ELF-1 (cell line): ENCODE results near the gene SPACDR.
"Not testable (repeated sequence)": the region's sequence is repeated elsewhere in the genome, so short reads cannot be mapped to it uniquely, and the experiment has no call there.

Source experiments
- DNase-seq: peaks from one replicate; pipeline ENCODE4 v3.0.0-alpha.2; 2016; ENCODE audit warnings: low read depth, low spot score

The SPACDR gene

GRCh38 chr7:100466653-100467605, 2.9 kb upstream of the SPACDR start:
- no peak for DNase-seq

- DNase-seq = peak; percentile 68
Observed at GRCh38 chr7:100465702-100466311, 1.7 kb upstream of the SPACDR start.

- DNase-seq = no peak
Observed at GRCh38 chr7:100465299-100465698, 1.2 kb upstream of the SPACDR start.

- DNase-seq = no peak
Observed at GRCh38 chr7:100464791-100465190, 731 bp upstream of the SPACDR start.

GRCh38 chr7:100457033-100457432, 7.0 kb downstream of the SPACDR start:
- DNase-seq = no peak

GRCh38 chr7:100456562-100456961, 7.5 kb downstream of the SPACDR start:
- no peak for DNase-seq

GRCh38 chr7:100455206-100455605, 8.9 kb downstream of the SPACDR start:
- DNase-seq = no peak

- DNase-seq = not testable (repeated sequence)
Observed at GRCh38 chr7:100453854-100454253, 10.2 kb downstream of the SPACDR start.

- DNase-seq = no peak
Observed at GRCh38 chr7:100452513-100452912, 11.5 kb downstream of the SPACDR start.

- no peak for DNase-seq
Observed at GRCh38 chr7:100449190-100449795, 14.8 kb downstream of the SPACDR start.

- DNase-seq = not testable (repeated sequence)
Observed at GRCh38 chr7:100447363-100447762, 16.7 kb downstream of the SPACDR start.

GRCh38 chr7:100446040-100446439, 18.0 kb downstream of the SPACDR start:
- no peak for DNase-seq

GRCh38 chr7:100444311-100445278, 19.5 kb downstream of the SPACDR start:
- no peak for DNase-seq

GRCh38 chr7:100443096-100443840, 20.8 kb downstream of the SPACDR start:
- DNase-seq = no peak

- no peak for DNase-seq
Observed at GRCh38 chr7:100441641-100442535, 22.2 kb downstream of the SPACDR start.

GRCh38 chr7:100439244-100439643, 24.8 kb downstream of the SPACDR start:
- DNase-seq = not testable (repeated sequence)

- not testable (repeated sequence) for DNase-seq
Observed at GRCh38 chr7:100438731-100439130, 25.3 kb downstream of the SPACDR start.

GRCh38 chr7:100438172-100438571, 25.9 kb downstream of the SPACDR start:
- DNase-seq = no peak
